Pulmonary artery endothelial cell (primary cell): Measurements from ENCODE around the gene AMPD3. TPM values are rescaled to one million over a fixed set of nuclear protein-coding genes. Genes with fewer than 3 reads are reported as not detected.

ENCODE experiments used
- DNase-seq: peaks from one replicate; pipeline ENCODE4 v3.0.0-alpha.2; 2011; ENCODE audit warnings: low read depth, low spot score
- total RNA-seq: library from RNA; depleted of rRNA; stranded (reverse); fragments of >200 nt; gene quantifications from 2 replicates; pipeline ENCODE4 v1.2.3, GENCODE V29; 2014

Gene AMPD3
- total RNA-seq, 1 donor from 2014 or later, result 0.66 TPM

GRCh38 chr11:10537600-10537999, 82.5 kb downstream of the AMPD3 start:
- no peak for DNase-seq

DNA sequence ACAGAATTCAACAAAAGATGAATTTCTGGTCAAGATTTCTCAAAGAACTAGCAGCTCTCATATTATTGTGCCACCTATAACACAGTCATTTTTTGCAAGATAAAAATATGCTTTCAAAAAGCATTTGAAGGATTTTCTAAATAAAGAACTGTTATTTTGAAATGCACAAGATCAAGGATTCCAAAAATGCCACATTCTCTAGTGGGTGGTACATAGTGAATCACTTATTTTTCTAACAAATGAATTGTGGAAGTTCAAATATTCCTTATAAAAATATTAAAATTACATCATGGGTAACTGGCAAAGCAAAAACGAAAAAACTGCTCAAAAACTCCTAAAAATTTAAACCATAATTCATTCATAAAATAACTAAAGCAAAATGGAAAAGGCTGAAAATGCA, 83.9 kb downstream of the AMPD3 start:
- DNase-seq, result no peak

DNA sequence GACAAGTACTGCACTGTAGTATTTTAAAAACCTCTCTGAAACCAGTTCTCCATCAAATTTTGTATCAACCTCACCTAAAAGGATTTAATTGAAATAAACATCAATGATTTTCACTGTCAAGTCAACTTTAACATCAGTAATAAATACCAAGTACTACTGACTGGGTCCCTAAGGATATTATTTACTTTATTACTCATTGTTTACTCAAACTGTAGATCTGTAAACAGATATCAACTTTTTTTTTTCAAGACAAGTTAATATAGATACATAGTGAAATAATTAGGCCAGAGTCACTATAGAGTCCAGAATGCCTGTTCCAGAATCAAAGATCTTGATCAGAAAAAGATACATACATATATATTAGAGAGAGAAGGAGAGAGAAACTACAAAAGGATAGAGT, 84.3 kb downstream of the AMPD3 start:
- DNase-seq, result no peak

GRCh38 chr11:10540546-10540914, 85.5 kb downstream of the AMPD3 start:
- DNase-seq, result no peak

- DNase-seq, result peak; percentile 64
Measured at GRCh38 chr11:10540915-10541560, 86.0 kb downstream of the AMPD3 start, which contains the start of gene RNF141. TSS of gene RNF141 (minus strand) at chr11:10541187. CDS start at chr11:10534158, 7,029 bp downstream.

- DNase-seq, result no peak
Measured at GRCh38 chr11:10541561-10541930, 86.5 kb downstream of the AMPD3 start.

DNA sequence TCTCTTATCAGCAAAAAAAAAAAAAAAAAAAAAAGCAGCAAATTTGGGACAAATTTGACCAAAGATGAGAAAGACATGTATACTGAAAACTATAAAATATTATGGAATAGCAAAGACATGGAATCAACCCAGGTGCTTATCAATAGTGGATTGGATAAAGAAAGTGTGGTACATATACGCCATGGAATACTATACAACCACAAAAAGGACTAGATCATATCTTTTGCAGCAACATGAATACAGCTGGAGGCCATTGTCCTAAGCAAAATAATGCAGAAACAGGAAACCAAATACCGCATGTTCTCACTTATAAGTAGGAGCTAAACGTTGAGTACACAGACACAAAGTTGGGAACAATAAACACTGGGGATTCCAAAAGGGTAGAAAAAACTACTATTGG, 87.7 kb downstream of the AMPD3 start:
- no peak for DNase-seq

GRCh38 chr11:10543782-10544181, 88.7 kb downstream of the AMPD3 start:
- DNase-seq, result no peak

GRCh38 chr11:10544491-10545465, 89.7 kb downstream of the AMPD3 start:
- no peak for DNase-seq

- no peak for DNase-seq
Measured at GRCh38 chr11:10550503-10551289, 95.6 kb downstream of the AMPD3 start.

- no peak for DNase-seq
Measured at GRCh38 chr11:10551290-10551592, 96.2 kb downstream of the AMPD3 start.

DNA sequence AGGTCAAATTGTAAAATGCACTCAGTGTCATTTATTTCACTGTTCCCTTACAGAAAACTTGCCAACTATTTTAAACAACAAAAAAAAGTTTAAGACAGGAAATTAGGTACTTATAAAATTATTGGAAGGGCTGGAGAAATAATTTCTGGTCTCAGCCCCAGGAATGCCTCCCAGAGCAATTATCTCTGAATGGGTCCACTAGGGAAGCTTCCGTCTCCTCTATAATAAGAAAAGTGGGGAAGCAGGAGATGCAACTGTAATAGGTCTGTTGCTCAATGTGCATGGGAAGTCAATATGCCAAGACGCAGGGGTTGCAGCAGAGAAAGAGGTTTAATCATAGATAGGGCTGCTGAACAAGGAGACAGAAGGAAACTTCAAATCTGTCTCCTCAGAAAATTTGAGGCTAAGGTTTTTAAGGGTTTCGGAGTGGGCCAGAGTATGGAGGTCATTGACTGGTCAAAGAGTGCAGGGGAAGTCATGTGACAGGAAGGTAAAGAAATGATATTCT, 96.8 kb downstream of the AMPD3 start:
- no peak for DNase-seq

DNA sequence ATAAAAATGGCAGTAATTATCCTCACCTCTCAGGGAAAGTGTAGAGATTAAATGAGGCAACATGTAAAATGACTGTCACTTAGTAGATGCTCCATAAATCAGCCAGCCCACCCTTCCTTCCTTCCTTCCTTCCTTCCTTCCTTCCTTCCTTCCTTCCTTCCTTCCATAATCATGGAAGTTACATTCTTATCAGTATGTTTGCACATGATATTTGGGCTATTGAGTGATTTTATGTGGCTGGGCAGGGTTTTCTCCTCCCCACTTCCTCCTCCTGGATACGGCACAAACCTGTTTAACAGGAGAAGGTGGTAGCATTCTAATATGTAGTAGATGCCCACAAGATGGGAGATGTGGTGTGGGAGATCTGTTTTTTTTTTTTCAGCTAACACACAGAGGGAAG, 101.5 kb downstream of the AMPD3 start:
- DNase-seq, result no peak

Other genes with a start within 250 kb of the AMPD3 start
- 32.7 and 33.8 TPM in 2 replicates for gene SBF2, start 161.0 kb upstream of the AMPD3 start, total RNA-seq
- gene ADM, start 150.2 kb upstream of the AMPD3 start, total RNA-seq, result 132 and 144 TPM in 2 replicates
- 22.7 and 36.1 TPM in 2 replicates for gene RNF141, start 85.9 kb downstream of the AMPD3 start, total RNA-seq
- gene LYVE1, start 113.4 kb downstream of the AMPD3 start, total RNA-seq, result 0.81 and 2.2 TPM in 2 replicates
- 0.13 and 0.25 TPM in 2 replicates for gene IRAG1, start 238.5 kb downstream of the AMPD3 start, total RNA-seq